Ovary (tissue), 10 donors: Measurements from ENCODE around the gene SEBOX. TPM values are rescaled to one million over a fixed set of nuclear protein-coding genes. Genes with fewer than 3 reads are reported as not detected.

Experiments
- DNase-seq, 5 donors: peaks; one replicate each; pipeline ENCODE4 v3.0.0-alpha.2; 2019 to 2020
- H3K27ac ChIP-seq, 2 donors: fragments of 200-600 bp; one replicate each; pipeline versions ENCODE4 v1.5.1 to v1.8.0; 2019 to 2022
- H3K27me3 ChIP-seq: fragments of 200-600 bp; one replicate; pipeline ENCODE4 v1.8.0; 2022
- H3K36me3 ChIP-seq: fragments of 200-600 bp; sonication (generic); one replicate; pipeline ENCODE4 v1.5.1; 2019
- H3K4me1 ChIP-seq: one replicate; pipeline ENCODE4 v1.8.1; 2013; ENCODE audit warnings: mild to moderate bottlenecking, moderate library complexity; ENCODE audit not compliant: insufficient read depth
- H3K4me3 ChIP-seq: fragments of 200-600 bp; sonication (generic); one replicate; pipeline ENCODE4 v1.5.1; 2017
- H3K9me3 ChIP-seq, 2 donors: fragments of 200-600 bp in 1 of 2; sonication (generic) in 1 of 2; one replicate each; pipeline versions ENCODE4 v1.5.1 to v1.8.1; 2013 to 2019; ENCODE audit warnings: mild to moderate bottlenecking in 1 of 2, moderate library complexity in 1 of 2
- EP300 ChIP-seq: sonication (generic); formaldehyde crosslinking; IDR thresholded peaks from one replicate; pipeline ENCODE4 v1.6.1; 2017; ENCODE audit warnings: antibody characterized with exemption
- POLR2A ChIP-seq: fragments of 450-650 bp; IDR thresholded peaks from one replicate; pipeline ENCODE4 v1.6.1; 2017; ENCODE audit warnings: antibody characterized with exemption, mild to moderate bottlenecking, moderate library complexity
- WGBS, 3 donors: extraction: QIAGEN DNeasy Blood & Tissue Kit in 1 of 3; methylation state at CpG; one replicate each; pipeline versions ENCODE4 v1.1.5 to v1.1.7; 2013 to 2017; 5-methylcytosine and 5-hydroxymethylcytosine counted together
- intact Hi-C, 4 donors: fragments of 100-400 bp; cut with DNase I; formaldehyde crosslinking; loops; one replicate each; pipeline versions ENCODE4 v1.11.0 to v1.15.1; 2022 to 2023
- long read RNA-seq, 3 donors: library from polyadenylated mRNA in 2 of 3; unstranded in 2 of 3; transcript quantifications; one replicate each; pipeline ENCODE4 v2.0.0 and lab custom pipeline, GENCODE V29; 2021 to 2026
- polyA plus RNA-seq, 2 donors: library from polyadenylated mRNA; stranded (reverse); fragments of 200-250 nt in 1 of 2; fragments of 350-450 nt in 1 of 2; fragmentation: Illumina TruSeq in 1 of 2; extraction: RNeasy Lipid Tissue Mini Kit (QIAGEN cat#74804) in 1 of 2; gene quantifications; one replicate each; pipeline ENCODE4 v1.2.3, GENCODE V29; 2013 to 2014
- total RNA-seq, 7 donors: library from RNA; depleted of rRNA in 2 of 7; stranded (reverse); fragments of >200 nt in 2 of 7; fragmentation: NEBNext Ultra II Directional in 3 of 7; extraction: Animal tissue kit (Norgen Biotek cat#: 25700) in 3 of 7; gene quantifications; one replicate each; pipeline versions ENCODE4 v1.1.0 to v1.2.4, GENCODE V29; 2016 to 2023
- TF ChIP-seq, protein P1 (sequence below), 3 donors: fragments of 450-650 bp in 2 of 3; fragments of 200-600 bp in 1 of 3; IDR thresholded peaks; one replicate each; pipeline versions ENCODE4 v1.5.1 to v1.8.0; 2016 to 2022; ENCODE audit warnings: antibody characterized with exemption in 3 of 3, mild to moderate bottlenecking in 1 of 3
- donor health status: DM: no; HTN: no; CAD: no; lungs with moderate emphysema.
- donor health status: DM: no; HTN: no; CAD: no.
- donor health status: Bipolar disorder and iron deficiency.
- donor health status: DM: yes; HTN: yes; CAD: no.
- donor health status: DM: no; HTN: no; CAD: no.
- donor health status: DM: yes; HTN: yes; CAD: no.

Gene SEBOX, protein sequence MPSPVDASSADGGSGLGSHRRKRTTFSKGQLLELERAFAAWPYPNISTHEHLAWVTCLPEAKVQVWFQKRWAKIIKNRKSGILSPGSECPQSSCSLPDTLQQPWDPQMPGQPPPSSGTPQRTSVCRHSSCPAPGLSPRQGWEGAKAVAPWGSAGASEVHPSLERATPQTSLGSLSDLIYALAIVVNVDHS
- total RNA-seq (not detected), polyA plus RNA-seq (not detected)
- long read RNA-seq, donor 1 = 0 reads
- long read RNA-seq, donor 2 = 0 reads
- long read RNA-seq, donor 3 = 0 reads

DNA sequence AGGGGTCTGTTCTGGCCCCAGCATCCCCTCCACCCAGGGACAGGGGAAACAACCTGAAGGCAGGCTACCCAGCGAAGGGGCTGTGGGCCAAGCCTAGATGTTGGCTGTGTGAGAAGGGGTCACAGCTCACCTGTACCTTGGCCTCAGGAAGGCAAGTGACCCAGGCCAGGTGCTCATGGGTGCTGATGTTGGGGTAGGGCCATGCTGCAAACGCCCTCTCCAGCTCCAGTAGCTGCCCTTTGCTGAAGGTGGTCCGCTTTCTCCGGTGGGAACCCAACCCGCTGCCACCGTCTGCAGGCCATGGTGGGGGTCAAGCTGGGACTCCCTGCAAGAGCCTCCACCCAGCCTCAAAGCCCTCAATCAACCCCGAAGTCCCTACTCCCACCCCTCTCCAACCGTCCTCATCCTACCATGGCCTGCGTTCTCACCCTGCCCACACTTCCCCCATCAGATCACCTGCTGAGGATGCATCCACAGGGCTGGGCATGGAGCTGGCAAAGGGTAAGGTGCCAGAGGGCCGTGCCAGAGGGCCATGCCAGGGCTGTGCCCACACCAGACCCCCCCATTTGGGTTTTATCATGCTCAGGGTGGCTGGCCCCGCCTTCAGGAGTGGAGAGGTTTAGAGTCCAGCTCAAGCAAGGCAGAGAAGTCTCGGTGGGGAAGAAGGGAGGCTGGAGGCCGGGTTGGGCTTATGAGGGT is at the start of gene SEBOX:
TSS of gene SEBOX (minus strand) at position 535 of the 699 bp plus-strand sequence. CDS start at position 487, 48 bp downstream.
- no peak within 1 kb of the TSS for H3K27ac ChIP-seq
- no peak for DNase-seq
- 85 to 91% (median 87%) methylated on average over 13 of the region's 13 CpGs for WGBS, 3 donors
- TF ChIP-seq, protein P1, sequence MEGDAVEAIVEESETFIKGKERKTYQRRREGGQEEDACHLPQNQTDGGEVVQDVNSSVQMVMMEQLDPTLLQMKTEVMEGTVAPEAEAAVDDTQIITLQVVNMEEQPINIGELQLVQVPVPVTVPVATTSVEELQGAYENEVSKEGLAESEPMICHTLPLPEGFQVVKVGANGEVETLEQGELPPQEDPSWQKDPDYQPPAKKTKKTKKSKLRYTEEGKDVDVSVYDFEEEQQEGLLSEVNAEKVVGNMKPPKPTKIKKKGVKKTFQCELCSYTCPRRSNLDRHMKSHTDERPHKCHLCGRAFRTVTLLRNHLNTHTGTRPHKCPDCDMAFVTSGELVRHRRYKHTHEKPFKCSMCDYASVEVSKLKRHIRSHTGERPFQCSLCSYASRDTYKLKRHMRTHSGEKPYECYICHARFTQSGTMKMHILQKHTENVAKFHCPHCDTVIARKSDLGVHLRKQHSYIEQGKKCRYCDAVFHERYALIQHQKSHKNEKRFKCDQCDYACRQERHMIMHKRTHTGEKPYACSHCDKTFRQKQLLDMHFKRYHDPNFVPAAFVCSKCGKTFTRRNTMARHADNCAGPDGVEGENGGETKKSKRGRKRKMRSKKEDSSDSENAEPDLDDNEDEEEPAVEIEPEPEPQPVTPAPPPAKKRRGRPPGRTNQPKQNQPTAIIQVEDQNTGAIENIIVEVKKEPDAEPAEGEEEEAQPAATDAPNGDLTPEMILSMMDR (IDR thresholded peaks at IDR 0.05) = no peak
- TF ChIP-seq POLR2A (no peak), EP300 (no peak)
- H3K4me3 ChIP-seq = no peak within 1 kb of the TSS
- H3K9me3 ChIP-seq = no peaks in the 10 kb centered on the region
- no peaks in the 10 kb centered on the region for H3K36me3 ChIP-seq
- H3K4me1 ChIP-seq = no peaks in the 10 kb centered on the region
- no peaks in the 10 kb centered on the region for H3K27me3 ChIP-seq
- intact Hi-C loops = no loop called here

DNA sequence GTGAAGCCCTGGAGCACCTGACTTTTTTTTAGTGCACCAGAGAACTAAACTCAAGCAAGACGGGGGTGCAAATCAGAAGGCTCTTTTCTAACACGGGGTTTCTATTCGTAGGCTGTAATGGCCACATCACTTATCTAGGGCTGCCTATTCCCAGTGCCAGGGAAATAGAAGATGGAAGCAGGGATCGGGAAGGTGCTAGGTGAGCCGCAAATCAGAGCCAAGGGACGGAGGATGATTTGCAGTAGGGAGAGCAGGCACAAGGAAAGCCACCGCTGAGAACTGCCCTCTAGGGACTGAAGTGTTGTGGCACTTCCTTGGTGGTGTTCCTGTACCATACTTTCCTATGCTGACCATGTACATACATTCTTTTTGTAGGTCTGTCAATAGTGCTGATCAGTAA is 48.8 kb upstream of the SEBOX start:
- no peaks in the 10 kb centered on the region for H3K4me1 ChIP-seq
- WGBS, 3 donors = 45 to 60% (median 55%) methylated on average over 7 of the region's 7 CpGs
- H3K9me3 ChIP-seq = no peaks in the 10 kb centered on the region
- H3K4me3 ChIP-seq = no peak overlapping the region
- no peak overlapping the region for H3K27ac ChIP-seq
- intact Hi-C loops = no loop called here
- no peak for DNase-seq
- H3K36me3 ChIP-seq = no peaks in the 10 kb centered on the region
- TF ChIP-seq POLR2A (no peak), EP300 (no peak)
- TF ChIP-seq, protein P1 (IDR thresholded peaks at IDR 0.05) = no peak
- H3K27me3 ChIP-seq = no peaks in the 10 kb centered on the region

DNA sequence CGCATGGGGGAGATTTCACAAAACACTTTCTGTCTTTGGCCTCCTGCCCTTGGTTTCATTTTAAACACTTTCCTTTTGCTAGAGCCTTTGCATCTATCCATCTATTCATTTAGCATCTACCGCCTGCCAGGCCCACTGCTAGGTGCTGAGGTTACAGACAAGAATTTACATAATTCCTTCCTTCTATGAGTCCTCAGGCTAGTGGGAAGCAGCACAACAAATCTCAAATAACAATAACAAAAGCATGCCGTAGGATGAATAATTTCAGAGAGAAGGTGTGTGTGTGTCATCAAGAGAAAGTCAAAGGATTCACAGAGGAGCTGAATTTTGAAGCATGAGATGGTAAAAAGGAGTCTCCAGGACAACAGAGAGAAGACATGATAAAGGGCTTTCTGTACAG is 47.1 kb upstream of the SEBOX start:
- TF ChIP-seq, protein P1 (IDR thresholded peaks at IDR 0.05) = no peak
- no peak for TF ChIP-seq EP300
- no peak for TF ChIP-seq POLR2A
- no peaks in the 10 kb centered on the region for H3K4me1 ChIP-seq
- intact Hi-C loops = no loop called here
- no peaks in the 10 kb centered on the region for H3K27me3 ChIP-seq
- no peak overlapping the region for H3K4me3 ChIP-seq
- H3K36me3 ChIP-seq = no peaks in the 10 kb centered on the region
- no peak for DNase-seq
- WGBS, 3 donors = 71 to 81% (median 71%) methylated on average over 3 of the region's 3 CpGs
- no peaks in the 10 kb centered on the region for H3K9me3 ChIP-seq
- no peak overlapping the region for H3K27ac ChIP-seq

DNA sequence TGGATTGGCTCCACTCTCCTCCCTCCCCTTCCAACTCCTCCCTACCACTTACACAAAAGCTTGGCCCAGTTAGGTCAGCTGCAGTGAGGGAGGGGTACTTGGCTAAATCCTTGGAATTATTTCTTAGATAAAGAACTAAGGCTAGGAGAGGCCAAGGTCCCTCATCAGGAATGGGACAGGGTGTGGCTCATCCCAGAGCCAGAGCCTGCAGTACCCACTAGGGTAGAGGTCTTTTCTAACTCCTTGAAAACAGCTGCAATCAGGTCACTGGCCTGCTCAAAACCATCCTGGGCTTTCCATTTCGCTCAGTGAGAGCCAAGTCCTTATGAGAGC is 42.9 kb upstream of the SEBOX start:
- intact Hi-C loops = no loop called here
- Histone ChIP-seq H3K9me3 (no peaks in the 10 kb centered on the region), H3K4me1 (peaks cover 7% of the 10 kb centered on the region), H3K4me3 (no peak overlapping the region), H3K27ac (no peak overlapping the region), H3K36me3 (no peaks in the 10 kb centered on the region), H3K27me3 (no peaks in the 10 kb centered on the region)
- DNase-seq = no peak
- TF ChIP-seq EP300 (no peak), POLR2A (no peak)
- TF ChIP-seq, protein P1 (IDR thresholded peaks at IDR 0.05) = no peak
- WGBS, 3 donors = 68 to 95% (median 94%) methylated on average over 1 of the region's 1 CpG
